AG04449 (cell line): Measurements from ENCODE around the gene TRPM4.

Experiments used
- CTCF ChIA-PET: fragments of 350-600 bp; formaldehyde crosslinking; extraction: SDS; loops from one replicate; lab custom pipeline; 2021; ENCODE audit warnings: antibody characterized with exemption; lab: Yijun Ruan, JAX
- POLR2A ChIA-PET: fragments of 400-600, 350-600 bp; formaldehyde crosslinking; extraction: SDS; loops from one replicate; lab custom pipeline; 2020; ENCODE audit warnings: antibody characterized with exemption, inconsistent platforms; lab: Yijun Ruan, JAX
- DNase-seq: peaks from one replicate; pipeline ENCODE4 v3.0.0-alpha.2; 2010; ENCODE audit warnings: low read depth, low spot score
- H3K4me3 ChIP-seq: 2 replicates; pipeline ENCODE4 v1.5.1; 2011; ENCODE audit warnings: low read depth, mild to moderate bottlenecking, control low read depth, low read length
- TF ChIP-seq, protein P1 (sequence below): IDR thresholded peaks from one replicate; pipeline ENCODE4 v1.5.1; 2011; ENCODE audit warnings: mild to moderate bottlenecking, moderate library complexity, low read length, control low read depth, inconsistent platforms; ENCODE audit not compliant: insufficient read depth; ENCODE audit errors: missing control alignments

The TRPM4 gene

DNA sequence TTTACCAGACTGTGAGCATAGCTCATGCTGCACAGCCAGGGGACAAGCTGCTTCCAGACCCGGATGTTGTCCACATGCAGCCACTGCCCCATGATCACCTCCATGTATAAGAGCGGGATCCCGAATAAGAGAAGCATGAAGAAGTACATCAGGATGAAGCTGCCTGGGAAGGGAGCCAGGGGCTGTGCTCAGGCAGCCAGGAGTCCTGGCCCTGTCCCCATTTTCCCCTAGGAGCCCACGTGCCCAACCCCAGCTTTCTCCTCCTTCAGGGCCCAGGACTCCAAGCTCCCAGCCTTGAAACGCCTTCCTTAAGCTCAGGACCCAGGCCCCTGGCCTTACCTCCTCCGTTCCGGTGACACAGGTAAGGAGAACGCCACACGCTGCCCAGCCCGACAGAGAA, 98.1 kb downstream of the TRPM4 start:
- POLR2A ChIA-PET = no interaction called here
- CTCF ChIA-PET = interaction anchor here (1.1 to 3.1 kb wide), 5 partner anchors 8 to 30 kb away, joined by 3 to 17 read pairs (median 4); no protein-coding TSS in a partner anchor
- no peak for DNase-seq
- TF ChIP-seq, protein P1, sequence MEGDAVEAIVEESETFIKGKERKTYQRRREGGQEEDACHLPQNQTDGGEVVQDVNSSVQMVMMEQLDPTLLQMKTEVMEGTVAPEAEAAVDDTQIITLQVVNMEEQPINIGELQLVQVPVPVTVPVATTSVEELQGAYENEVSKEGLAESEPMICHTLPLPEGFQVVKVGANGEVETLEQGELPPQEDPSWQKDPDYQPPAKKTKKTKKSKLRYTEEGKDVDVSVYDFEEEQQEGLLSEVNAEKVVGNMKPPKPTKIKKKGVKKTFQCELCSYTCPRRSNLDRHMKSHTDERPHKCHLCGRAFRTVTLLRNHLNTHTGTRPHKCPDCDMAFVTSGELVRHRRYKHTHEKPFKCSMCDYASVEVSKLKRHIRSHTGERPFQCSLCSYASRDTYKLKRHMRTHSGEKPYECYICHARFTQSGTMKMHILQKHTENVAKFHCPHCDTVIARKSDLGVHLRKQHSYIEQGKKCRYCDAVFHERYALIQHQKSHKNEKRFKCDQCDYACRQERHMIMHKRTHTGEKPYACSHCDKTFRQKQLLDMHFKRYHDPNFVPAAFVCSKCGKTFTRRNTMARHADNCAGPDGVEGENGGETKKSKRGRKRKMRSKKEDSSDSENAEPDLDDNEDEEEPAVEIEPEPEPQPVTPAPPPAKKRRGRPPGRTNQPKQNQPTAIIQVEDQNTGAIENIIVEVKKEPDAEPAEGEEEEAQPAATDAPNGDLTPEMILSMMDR = no peak
- H3K4me3 ChIP-seq = no peak overlapping the region

DNA sequence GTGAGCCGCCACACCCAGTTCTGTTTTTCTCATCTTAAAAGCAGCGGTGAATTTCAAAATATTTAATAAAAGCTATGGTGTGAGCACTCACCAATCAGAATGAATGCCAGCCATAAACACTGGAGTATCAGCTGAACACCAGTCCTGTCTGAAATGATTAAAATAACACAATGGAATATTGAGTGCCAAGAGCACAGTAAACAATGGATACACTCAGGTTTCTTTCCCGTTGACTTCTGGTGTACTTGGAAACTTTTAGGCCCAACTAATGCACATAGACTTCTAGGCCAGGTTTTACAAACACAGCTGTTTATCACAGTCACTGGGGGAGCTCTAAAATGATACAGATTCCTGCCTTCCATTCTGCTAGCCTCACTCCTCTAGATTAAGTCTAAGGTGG, 99.1 kb downstream of the TRPM4 start:
- TF ChIP-seq, protein P1 = no peak
- CTCF ChIA-PET = interaction anchor here (1.7 to 3.1 kb wide), 3 partner anchors 9 to 31 kb away, joined by 4 to 17 read pairs (median 6); no protein-coding TSS in a partner anchor
- DNase-seq = no peak
- POLR2A ChIA-PET = no interaction called here
- no peak overlapping the region for H3K4me3 ChIP-seq
